AG04450 (cell line): ENCODE data around the gene CRACDL. TPM values are rescaled to one million over a fixed set of nuclear protein-coding genes. Genes with fewer than 3 reads are reported as not detected.
"Not testable (repeated sequence)": the region's sequence is repeated elsewhere in the genome, so short reads cannot be mapped to it uniquely, and the experiment has no call there.

Source experiments
- CTCF ChIA-PET: fragments of 300-600, 350-600 bp; formaldehyde crosslinking; extraction: SDS; loops from one replicate; lab custom pipeline; 2022; ENCODE audit warnings: antibody characterized with exemption, inconsistent platforms; lab: Charles Lee
- POLR2A ChIA-PET: fragments of 350-600 bp; formaldehyde crosslinking; extraction: SDS; loops from one replicate; lab custom pipeline; 2021; ENCODE audit warnings: antibody characterized with exemption, inconsistent platforms; lab: Yijun Ruan, JAX
- DNase-seq: peaks from one replicate; pipeline ENCODE4 v3.0.0-alpha.2; 2011; ENCODE audit warnings: low read depth, low spot score
- H3K27ac ChIP-seq: one replicate; pipeline ENCODE4 v1.5.1; 2012; ENCODE audit warnings: low read depth, low read length, control low read depth
- H3K27me3 ChIP-seq: one replicate; pipeline ENCODE4 v1.6.0; 2012; ENCODE audit warnings: low read length; ENCODE audit not compliant: control insufficient read depth, insufficient read depth
- H3K4me3 ChIP-seq: 2 replicates; pipeline ENCODE4 v1.5.1; 2011; ENCODE audit warnings: mild to moderate bottlenecking, low read depth, low read length, control low read depth
- H3K9me3 ChIP-seq: 2 replicates; pipeline ENCODE4 v1.5.1; 2012; ENCODE audit warnings: low read length; ENCODE audit not compliant: control insufficient read depth, insufficient read depth
- polyA plus RNA-seq: library from polyadenylated mRNA; depleted of rRNA; stranded (reverse); fragments of >200 nt; gene quantifications from 2 replicates; pipeline ENCODE4 v1.2.3, GENCODE V29; 2011
- TF ChIP-seq, protein P1 (sequence below): IDR thresholded peaks from 2 replicates; pipeline ENCODE4 v1.5.1; 2011; ENCODE audit warnings: low read depth, low read length, control low read depth, inconsistent platforms

Gene CRACDL
- polyA plus RNA-seq, 1 experiment, result not detected

DNA sequence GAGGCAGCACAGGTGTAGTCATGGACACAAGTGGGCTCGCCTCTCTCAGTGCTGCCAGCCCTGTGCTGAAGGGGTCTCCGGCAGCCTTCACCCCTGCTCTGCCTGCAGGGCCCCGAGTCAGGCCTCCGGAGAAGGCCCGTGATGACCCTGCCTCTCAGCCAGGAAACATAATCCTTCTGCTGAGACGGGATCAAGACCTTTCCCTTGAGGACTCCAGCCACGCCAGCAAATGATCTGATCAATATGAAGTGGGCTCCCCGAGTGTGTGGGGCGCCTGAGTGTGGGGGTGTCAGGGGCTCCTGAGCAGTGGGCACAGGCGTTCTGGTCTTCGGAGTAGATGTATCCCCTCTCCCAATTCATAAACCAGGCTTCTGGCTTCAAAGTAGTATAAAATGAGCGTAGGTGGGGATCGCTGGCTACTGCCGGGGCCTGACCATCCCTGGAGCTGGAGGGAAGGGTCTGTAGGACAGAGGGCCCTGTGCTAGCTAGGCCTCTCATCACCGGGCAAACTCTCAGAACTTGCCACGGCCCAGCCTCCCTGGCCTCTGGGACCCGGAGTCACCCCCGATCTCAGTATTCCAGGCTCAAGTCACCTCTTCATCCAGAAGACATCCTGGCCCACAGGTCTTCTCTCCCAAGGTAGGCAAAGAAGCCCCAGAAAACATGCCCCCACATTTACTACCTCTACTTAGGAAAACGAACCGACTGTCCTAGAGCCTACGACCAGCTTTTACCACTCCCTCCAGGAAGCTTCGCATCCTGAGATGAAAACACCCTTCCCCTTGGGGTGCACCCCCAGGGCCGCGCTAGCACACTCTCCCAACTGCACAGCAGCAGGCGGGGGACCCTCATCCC, 33.6 kb downstream of the CRACDL start:
- H3K27me3 ChIP-seq, result peaks cover 3% of the 10 kb centered on the region
- DNase-seq, result no peak
- TF ChIP-seq, protein P1, sequence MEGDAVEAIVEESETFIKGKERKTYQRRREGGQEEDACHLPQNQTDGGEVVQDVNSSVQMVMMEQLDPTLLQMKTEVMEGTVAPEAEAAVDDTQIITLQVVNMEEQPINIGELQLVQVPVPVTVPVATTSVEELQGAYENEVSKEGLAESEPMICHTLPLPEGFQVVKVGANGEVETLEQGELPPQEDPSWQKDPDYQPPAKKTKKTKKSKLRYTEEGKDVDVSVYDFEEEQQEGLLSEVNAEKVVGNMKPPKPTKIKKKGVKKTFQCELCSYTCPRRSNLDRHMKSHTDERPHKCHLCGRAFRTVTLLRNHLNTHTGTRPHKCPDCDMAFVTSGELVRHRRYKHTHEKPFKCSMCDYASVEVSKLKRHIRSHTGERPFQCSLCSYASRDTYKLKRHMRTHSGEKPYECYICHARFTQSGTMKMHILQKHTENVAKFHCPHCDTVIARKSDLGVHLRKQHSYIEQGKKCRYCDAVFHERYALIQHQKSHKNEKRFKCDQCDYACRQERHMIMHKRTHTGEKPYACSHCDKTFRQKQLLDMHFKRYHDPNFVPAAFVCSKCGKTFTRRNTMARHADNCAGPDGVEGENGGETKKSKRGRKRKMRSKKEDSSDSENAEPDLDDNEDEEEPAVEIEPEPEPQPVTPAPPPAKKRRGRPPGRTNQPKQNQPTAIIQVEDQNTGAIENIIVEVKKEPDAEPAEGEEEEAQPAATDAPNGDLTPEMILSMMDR, result no peak
- ChIA-PET POLR2A (no interaction called here), CTCF (no interaction called here)
- no peak overlapping the region for H3K27ac ChIP-seq
- H3K9me3 ChIP-seq, result no peaks in the 10 kb centered on the region
- no peak overlapping the region for H3K4me3 ChIP-seq

DNA sequence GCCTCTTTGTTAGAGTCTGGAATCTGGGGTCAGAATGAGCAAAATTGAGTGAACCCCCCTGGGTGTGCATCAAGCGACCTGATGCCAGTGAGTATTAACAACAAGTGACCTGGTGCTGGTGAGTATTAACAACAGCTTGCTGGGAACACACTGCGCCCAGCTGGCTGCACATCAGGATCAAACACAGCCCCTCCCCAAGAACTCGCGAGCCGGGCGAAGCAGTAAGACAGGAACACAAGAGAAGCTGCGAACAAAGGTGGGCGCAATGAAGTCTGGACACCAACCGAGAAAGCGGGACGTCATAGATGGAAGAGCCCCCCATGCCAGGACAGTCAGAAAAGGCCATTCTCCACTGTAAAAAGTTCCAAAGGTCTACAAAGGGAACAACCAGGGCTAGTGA, 34.3 kb downstream of the CRACDL start:
- Histone ChIP-seq H3K27ac (no peak overlapping the region), H3K9me3 (no peaks in the 10 kb centered on the region), H3K4me3 (no peak overlapping the region), H3K27me3 (peaks cover 7% of the 10 kb centered on the region)
- DNase-seq, result no peak
- ChIA-PET CTCF (no interaction called here), POLR2A (no interaction called here)
- TF ChIP-seq, protein P1, result no peak

DNA sequence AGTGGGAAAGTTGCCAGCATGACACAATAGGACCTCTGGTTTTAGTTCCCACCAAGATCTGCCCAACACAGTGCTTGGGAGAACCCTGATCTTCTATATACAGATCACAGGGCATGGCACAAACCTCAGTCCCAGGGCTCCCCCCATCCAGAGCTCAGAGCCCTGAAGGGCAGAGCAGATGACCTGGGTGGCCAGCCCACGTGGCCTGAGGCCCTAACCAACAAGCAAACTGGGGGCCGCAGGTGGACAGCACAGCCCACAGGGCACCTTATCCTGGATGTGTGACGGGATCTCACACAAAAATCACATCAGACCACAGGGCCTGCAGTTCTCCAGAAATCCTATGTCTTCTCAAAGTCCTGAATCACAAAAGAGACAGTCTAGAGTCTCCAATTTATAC, 34.7 kb downstream of the CRACDL start:
- TF ChIP-seq, protein P1, result no peak
- Histone ChIP-seq H3K27ac (no peak overlapping the region), H3K9me3 (no peaks in the 10 kb centered on the region), H3K27me3 (peaks cover 7% of the 10 kb centered on the region), H3K4me3 (no peak overlapping the region)
- POLR2A ChIA-PET, result no interaction called here
- DNase-seq, result no peak
- CTCF ChIA-PET, result no interaction called here

DNA sequence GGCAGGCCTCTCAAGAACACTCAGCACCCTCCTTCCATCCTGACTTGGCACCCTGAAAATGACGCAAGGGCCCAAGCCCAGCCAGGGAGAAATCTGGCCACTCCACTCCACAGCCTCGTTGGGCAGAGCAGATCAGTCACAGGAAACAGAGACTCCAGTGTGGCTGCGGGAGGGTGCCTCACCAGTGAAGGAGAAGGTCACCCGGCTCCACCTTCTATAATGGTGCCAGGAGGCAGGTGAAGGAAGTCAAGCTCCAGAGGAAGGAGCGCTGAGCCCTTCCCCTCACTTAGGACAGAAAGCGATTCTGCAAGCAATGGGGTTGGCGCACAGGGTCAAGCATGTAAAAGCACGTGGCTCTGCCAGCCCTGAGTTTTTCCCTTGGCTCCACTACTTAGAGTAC, 35.3 kb downstream of the CRACDL start:
- ChIA-PET CTCF (no interaction called here), POLR2A (no interaction called here)
- Histone ChIP-seq H3K4me3 (no peak overlapping the region), H3K27ac (no peak overlapping the region), H3K27me3 (peaks cover 7% of the 10 kb centered on the region), H3K9me3 (no peaks in the 10 kb centered on the region)
- no peak for DNase-seq
- TF ChIP-seq, protein P1, result no peak

DNA sequence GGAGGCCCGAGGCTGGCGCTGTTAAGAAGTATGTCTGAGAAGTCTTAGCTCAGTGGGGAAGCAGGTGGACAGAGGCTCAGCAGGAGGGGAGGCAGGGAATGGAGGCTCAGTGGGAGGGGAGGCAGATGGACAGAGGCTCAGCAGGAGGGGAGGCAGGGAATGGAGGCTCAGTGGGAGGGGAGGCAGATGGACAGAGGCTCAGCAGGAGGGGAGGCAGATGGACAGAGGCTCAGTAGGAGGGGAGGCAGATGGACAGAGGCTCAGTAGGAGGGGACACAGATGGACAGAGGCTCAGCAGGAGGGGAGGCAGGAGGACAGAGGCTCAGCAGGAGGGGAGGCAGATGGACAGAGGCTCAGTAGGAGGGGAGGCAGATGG, 36.3 kb downstream of the CRACDL start:
- H3K27ac ChIP-seq, H3K4me3 ChIP-seq, POLR2A ChIA-PET, H3K27me3 ChIP-seq, DNase-seq, CTCF ChIA-PET, H3K9me3 ChIP-seq: not testable (repeated sequence)
